ENCODE data around the gene CDKAL1.

CDKAL1 gene

DNA sequence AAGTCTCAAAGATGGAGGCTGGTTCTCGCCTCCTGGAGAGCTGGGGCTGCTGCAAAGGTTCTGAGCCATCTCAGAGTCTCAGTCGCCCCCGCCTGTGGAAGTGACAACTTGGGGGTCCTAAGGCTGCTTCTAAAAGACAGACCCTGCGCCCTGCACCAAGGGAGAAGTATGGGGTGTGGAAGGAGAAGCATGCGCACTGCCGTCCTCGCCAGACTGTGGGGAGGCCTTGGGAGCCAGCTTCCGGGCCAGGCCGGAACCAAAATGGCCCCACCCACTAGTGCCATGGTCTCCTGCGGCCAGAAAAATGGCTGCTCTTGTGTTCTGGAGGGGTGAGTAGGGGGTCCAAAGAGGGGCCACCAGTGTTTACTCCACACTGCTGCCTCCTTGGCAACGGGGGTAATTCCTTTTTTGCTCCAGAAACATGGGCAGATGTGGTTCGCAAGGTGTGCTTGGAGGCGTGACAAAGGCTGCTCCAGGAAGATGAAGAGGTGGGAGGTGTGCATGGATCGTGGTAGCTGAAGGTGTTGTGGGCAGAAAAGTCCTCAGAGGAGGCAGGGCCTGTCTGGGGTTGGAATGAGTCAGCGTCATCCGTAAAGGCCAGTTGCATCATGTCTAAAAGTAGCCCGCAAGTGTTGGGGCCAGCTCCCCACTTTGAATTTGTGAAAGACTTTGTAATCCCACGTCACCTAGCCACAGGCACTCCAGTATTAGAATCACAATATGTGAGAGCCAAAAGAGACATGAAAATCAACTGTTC lies 729.5 kb downstream of the CDKAL1 start:
- Mint-ChIP-seq H3K27me3 (no peaks in the 10 kb centered on the region), H3K9me3 (peaks cover 2% of the 10 kb centered on the region), H3K4me3 (no peak overlapping the region), H3K27ac (no peak overlapping the region), H3K4me1 (peaks cover 7% of the 10 kb centered on the region), H3K36me3 (no peaks in the 10 kb centered on the region)
- DNase-seq (ENCODE audit: low spot score in 2 of 2) (no peak), ATAC-seq (ENCODE audit: low read depth) (no peak)

DNA sequence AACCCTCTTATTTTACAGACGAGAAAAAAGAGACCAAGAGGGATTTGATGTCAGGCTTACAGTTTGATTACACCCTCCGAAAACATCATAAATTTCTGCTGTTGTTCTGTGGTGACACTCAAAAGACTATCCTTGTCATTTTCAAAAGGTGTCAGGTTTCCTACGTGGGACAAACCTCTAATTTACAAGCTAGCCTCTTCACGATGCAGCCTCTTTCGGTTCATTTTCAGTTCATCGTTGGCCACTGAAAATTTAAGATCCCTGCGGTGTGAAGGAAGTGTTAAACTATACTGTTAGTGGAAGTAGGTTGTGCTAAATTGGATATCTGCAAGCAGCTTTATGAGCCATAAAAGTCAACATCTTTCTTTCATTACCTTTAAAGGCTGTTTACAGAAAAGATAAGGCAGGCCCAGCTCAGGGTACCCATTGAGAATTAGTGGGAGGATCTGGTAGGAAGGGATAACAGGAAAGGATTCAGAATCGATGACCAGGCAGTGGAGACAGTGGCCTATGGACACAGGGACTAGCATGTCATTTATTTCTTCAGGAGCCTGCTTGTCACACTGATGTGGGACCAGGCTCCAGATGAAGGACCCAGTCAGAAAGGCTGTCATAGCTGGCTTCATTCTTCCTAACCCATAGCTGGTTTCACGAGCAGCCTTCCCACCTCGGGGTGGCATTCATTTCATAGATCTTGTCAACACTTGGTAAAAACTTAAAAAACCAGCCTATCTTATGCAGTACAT lies 730.2 kb downstream of the CDKAL1 start:
- DNase-seq (ENCODE audit: low spot score in 2 of 2) (no peak), ATAC-seq (ENCODE audit: low read depth) (no peak)
- no peaks in the 10 kb centered on the region for H3K27me3 Mint-ChIP-seq
- H3K4me1 Mint-ChIP-seq, result peaks cover 7% of the 10 kb centered on the region
- no peak overlapping the region for H3K27ac Mint-ChIP-seq
- no peak overlapping the region for H3K4me3 Mint-ChIP-seq
- no peaks in the 10 kb centered on the region for H3K36me3 Mint-ChIP-seq
- peaks cover 2% of the 10 kb centered on the region for H3K9me3 Mint-ChIP-seq

DNA sequence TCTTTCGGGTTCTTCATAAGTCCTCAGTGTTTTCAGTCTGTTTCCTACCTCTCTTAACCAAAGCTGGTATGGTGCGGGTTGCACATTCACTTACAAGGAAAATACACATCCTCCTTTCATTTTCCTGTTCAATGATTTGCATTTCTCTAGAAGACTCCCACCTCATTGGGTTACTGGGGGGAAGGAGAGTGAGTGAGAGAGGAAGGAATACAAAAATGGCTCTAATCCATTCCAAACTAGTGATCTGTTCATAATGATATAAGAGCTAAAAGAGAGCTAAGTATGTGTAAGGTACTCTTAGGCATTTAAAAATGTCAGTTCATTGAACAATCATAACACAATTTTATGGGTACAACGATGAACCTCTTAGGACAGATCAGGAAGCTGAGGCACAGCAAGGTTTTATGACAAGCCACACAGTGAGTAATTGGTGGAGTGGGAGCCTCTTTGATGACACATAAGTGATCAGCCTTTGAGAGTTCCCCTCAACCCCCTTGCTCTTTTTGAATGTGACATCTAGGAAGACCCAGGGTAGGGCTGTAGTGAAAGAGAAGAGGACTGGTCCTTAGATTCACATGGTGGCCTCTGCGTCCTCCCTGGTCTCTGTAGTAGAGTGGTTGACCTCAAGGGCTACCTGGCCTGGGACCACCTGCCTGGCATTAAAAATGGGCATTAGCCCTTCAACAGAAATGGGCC lies 730.9 kb downstream of the CDKAL1 start:
- Mint-ChIP-seq H3K9me3 (peaks cover 2% of the 10 kb centered on the region), H3K36me3 (no peaks in the 10 kb centered on the region), H3K27ac (no peak overlapping the region), H3K4me3 (no peak overlapping the region), H3K4me1 (peaks cover 7% of the 10 kb centered on the region), H3K27me3 (no peaks in the 10 kb centered on the region)
- DNase-seq (ENCODE audit: low spot score in 2 of 2) (no peak), ATAC-seq (ENCODE audit: low read depth) (no peak)

DNA sequence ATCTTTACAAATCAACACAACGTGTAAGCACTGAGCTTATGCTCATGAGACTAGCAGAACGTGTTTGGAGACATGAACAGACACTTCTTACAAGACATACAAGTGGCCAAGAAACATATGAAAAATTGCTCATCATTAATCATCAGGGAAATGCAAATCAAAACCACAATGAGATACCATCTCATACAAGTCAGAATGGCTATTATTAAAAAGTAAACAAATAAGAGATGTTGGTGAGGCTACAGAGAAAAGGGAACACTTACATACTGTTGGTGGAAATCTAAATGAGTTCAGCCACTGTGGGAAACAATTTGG lies 731.4 kb downstream of the CDKAL1 start:
- Mint-ChIP-seq H3K4me1 (peaks cover 7% of the 10 kb centered on the region), H3K27me3 (no peaks in the 10 kb centered on the region), H3K9me3 (peaks cover 2% of the 10 kb centered on the region), H3K27ac (no peak overlapping the region), H3K4me3 (no peak overlapping the region), H3K36me3 (no peaks in the 10 kb centered on the region)
- DNase-seq (ENCODE audit: low spot score in 2 of 2), result no peak
- no peak for ATAC-seq (ENCODE audit: low read depth)

DNA sequence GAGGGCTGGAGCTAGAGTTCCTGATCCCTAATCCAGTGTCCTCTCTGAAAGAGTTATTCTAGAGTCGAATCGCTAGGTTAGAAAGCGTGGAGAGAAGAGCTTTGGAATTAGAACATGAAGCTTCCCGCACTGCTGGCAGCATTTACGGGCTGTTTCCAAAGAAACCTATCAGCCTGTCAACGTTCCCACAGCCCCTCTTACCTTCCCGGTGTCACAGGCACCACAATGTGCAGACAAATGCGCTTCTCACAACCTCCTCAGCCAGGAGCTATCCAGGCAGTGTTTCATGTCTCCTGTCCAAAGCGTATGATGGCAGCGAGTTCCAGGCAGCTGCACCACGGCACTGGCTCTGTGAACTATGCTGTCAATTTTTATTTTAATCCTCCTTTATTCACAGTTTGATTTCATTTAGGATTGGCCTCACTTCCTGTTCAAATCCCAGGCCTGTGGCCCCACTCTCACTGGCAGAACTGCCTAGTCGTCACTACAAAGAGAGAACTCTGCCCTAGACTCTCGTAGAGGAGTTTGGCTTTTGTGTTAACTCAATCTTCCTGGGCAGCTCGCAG lies 736.5 kb downstream of the CDKAL1 start:
- ATAC-seq (ENCODE audit: low read depth), result no peak

DNA sequence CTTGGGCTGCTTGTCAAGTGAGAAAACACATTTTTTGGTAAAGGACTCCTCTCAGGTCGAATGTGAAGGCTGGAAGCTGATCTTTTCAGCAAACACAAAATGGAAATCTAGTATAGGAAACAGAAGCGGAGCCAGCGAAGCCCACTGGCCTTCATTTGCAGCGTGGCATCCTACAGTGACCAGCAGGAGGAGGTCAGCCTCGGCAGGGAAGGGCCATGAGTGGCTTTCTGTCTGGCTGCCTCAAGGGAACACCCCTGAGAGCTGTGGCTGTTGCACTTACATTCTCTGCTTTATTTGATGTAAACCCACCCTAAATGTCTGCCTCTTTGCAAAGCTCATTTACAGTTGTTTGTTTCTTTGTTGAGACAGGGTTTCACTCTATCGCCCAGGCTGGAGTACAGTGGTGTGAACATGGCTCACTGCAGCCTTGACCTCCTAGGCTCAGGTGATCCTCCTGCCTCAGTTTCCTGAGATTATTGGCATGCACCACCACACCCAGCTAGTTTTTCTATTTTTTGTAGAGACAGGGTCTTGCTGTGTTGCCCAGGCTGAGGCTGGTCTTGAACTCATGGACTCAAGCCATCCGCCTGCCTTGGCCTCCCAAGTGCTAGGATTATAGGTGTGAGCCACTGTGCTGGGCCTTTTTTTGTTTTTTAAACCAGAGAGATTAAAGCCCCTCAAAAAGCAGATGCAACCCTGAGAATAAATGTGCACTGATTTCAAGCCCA lies 737.3 kb downstream of the CDKAL1 start:
- DNase-seq (ENCODE audit: low spot score in 2 of 2) (no peak), ATAC-seq (ENCODE audit: low read depth) (no peak)
- H3K36me3 Mint-ChIP-seq, result peaks cover 2% of the 10 kb centered on the region
- H3K4me3 Mint-ChIP-seq, result no peak overlapping the region
- no peaks in the 10 kb centered on the region for H3K4me1 Mint-ChIP-seq
- no peaks in the 10 kb centered on the region for H3K27me3 Mint-ChIP-seq
- peaks cover 6% of the 10 kb centered on the region for H3K9me3 Mint-ChIP-seq
- H3K27ac Mint-ChIP-seq, result no peak overlapping the region

More for the DNA sequence above, 736.5 kb downstream of the CDKAL1 start:
- Mint-ChIP-seq H3K36me3 (peaks cover 2% of the 10 kb centered on the region), H3K9me3 (peaks cover 8% of the 10 kb centered on the region), H3K27ac (no peak overlapping the region), H3K27me3 (no peaks in the 10 kb centered on the region), H3K4me3 (no peak overlapping the region), H3K4me1 (no peaks in the 10 kb centered on the region)
- DNase-seq (ENCODE audit: low spot score in 2 of 2), result no peak

DNA sequence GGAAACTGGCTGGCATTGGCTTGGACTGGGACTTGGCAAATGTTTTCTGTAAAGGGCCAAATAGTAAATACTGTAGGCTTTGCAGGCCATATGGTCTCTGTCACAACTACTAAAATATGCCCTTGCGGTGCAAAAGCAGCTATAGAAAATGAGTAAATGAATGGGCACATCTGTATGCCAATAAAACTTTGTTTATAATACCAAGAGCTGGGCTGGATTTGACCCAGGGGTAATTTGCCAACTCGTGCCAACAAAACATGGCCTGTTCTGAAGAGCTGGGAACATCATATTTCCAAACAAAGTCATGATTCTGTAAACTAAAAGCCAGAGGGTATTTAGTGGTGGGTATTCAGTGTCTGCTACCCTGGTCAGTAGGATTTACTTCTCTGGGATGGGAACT lies 739.2 kb downstream of the CDKAL1 start:
- no peak for ATAC-seq (ENCODE audit: low read depth)
- H3K9me3 Mint-ChIP-seq, result peaks cover 6% of the 10 kb centered on the region

DNA sequence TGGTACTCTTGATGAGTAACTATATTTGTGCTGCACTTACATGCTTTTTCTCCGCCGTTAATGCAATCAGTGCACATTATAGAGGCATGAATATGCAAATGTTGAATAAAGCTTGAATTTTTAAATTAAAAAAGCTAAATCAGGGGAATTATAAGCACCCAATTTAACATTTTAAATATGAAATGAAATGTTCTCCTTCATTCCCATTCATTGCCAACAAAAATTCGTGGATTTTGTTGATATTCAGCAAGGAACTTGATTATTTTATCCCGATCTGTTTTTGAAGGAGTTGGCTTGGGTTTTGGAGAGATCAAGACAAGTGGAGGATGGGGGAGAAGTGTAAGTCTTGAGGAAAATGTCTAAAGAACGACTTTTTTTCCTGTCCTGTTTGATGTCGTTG lies 740.6 kb downstream of the CDKAL1 start:
- Mint-ChIP-seq H3K27ac (no peak overlapping the region), H3K4me1 (no peaks in the 10 kb centered on the region), H3K27me3 (peaks cover 2% of the 10 kb centered on the region), H3K9me3 (peaks cover 6% of the 10 kb centered on the region), H3K36me3 (peaks cover 2% of the 10 kb centered on the region), H3K4me3 (no peak overlapping the region)
- DNase-seq (ENCODE audit: low spot score in 2 of 2) (no peak), ATAC-seq (ENCODE audit: low read depth) (no peak)

More for the DNA sequence above, 739.2 kb downstream of the CDKAL1 start:
- H3K27me3 Mint-ChIP-seq, result no peaks in the 10 kb centered on the region
- DNase-seq (ENCODE audit: low spot score in 2 of 2), result no peak
- H3K27ac Mint-ChIP-seq, result no peak overlapping the region
- H3K4me3 Mint-ChIP-seq, result no peak overlapping the region
- no peaks in the 10 kb centered on the region for H3K4me1 Mint-ChIP-seq
- H3K36me3 Mint-ChIP-seq, result peaks cover 2% of the 10 kb centered on the region

DNA sequence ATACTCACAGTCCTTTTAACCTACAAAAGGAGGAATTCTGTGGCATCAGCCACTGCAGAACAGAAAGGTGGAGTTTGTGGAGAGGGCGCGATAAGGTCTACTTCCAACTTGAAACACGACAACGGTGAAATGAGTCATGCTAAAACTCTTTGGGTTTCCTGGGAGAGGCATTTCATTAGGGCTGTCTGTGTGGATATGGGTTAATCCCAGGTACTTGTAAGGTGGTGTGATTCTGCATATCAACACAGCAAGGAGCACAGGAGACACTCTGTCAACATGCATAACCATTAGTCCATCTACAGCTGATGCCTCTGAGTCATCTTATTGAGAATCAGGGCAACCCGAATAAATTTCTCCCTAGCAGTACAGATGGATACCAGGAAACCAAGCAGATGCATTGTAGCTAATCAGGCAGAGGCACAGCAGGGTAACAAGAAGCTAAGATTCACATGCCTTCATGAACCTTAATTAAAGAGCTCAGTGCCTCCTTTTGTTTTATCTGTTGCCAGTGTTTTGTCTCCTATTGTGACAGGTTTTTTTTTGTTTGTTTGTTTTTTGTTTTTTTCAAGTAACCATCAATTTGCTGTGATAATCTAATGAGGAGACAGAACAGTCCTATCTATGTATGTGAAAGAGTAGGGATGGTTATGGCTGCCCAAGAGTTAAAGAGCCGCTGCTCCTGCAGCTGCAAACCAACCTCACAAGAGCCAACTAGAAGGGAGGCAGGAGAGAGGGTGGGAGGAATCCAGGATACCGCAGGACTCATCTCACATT lies 743.5 kb downstream of the CDKAL1 start:
- H3K27me3 Mint-ChIP-seq, result peaks cover 2% of the 10 kb centered on the region
- ATAC-seq (ENCODE audit: low read depth) (no peak), DNase-seq (ENCODE audit: low spot score in 2 of 2) (no peak)
- peaks cover 2% of the 10 kb centered on the region for H3K36me3 Mint-ChIP-seq
- H3K4me1 Mint-ChIP-seq, result no peaks in the 10 kb centered on the region
- peaks cover 3% of the 10 kb centered on the region for H3K9me3 Mint-ChIP-seq
- no peak overlapping the region for H3K4me3 Mint-ChIP-seq
- no peak overlapping the region for H3K27ac Mint-ChIP-seq

DNA sequence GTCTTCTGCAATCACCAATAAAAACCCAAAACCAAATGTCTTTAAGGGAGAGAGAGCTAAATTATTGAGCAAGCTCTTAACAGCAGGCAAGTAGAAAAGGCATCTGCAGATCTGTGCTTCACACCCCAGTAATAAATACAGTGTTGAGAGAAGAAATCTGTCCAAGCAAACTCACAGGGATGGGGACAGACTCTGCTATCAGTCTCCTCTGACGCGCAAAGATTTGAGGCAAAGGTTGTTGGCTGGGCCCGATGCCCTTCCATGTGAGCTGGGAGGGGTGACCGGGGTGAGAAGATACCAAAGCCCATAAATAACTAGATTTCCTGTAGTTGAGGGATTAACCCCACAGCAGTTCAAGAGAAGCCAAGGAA lies 744.1 kb downstream of the CDKAL1 start:
- Mint-ChIP-seq H3K4me3 (no peak overlapping the region), H3K27ac (no peak overlapping the region), H3K9me3 (no peaks in the 10 kb centered on the region), H3K27me3 (peaks cover 2% of the 10 kb centered on the region), H3K36me3 (peaks cover 2% of the 10 kb centered on the region), H3K4me1 (no peaks in the 10 kb centered on the region)
- DNase-seq (ENCODE audit: low spot score in 2 of 2) (no peak), ATAC-seq (ENCODE audit: low read depth) (no peak)

DNA sequence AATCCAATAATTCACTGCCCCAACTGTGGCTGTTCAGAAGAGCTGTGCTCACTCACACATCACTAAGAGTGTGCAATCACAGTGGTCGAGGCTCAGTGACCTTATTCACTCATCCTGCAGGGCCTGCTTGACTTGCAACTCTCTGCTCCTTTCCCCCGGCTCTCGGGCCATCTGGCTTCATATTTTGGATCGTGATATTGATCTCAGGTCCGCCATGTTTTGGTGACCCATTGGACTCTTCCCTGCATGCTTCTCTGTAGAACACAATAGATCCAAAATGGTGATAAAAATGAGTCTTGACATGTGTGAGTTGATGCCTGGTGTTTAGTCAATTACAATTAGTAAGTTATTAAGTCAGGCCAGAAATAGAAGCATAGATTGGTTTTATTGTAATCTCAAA lies 745.4 kb downstream of the CDKAL1 start:
- H3K4me1 Mint-ChIP-seq, result no peaks in the 10 kb centered on the region
- no peaks in the 10 kb centered on the region for H3K9me3 Mint-ChIP-seq
- H3K27ac Mint-ChIP-seq, result no peak overlapping the region
- H3K36me3 Mint-ChIP-seq, result no peaks in the 10 kb centered on the region
- ATAC-seq (ENCODE audit: low read depth), result no peak
- peaks cover 2% of the 10 kb centered on the region for H3K27me3 Mint-ChIP-seq
- DNase-seq (ENCODE audit: low spot score in 2 of 2), result no peak
- no peak overlapping the region for H3K4me3 Mint-ChIP-seq

DNA sequence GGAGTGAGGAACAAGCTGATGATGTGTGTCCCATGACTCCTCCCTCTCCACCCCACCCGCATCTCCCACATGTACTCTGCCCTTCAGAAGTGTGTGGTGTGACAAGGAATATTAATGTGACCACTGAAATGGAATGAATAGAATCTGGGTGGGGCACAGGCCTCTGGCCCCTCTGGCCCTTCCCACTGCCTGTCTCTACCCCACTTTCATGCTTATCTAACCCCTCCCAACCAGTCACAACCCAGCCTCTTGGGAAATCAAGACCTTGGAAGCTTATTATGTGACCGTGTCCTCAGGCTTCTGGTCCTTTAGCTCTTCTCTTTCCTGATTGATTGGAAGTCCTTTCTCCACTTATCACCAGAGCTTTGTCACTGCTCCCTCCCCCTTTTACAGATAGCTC lies 747.1 kb downstream of the CDKAL1 start:
- Mint-ChIP-seq H3K27me3 (peaks cover 4% of the 10 kb centered on the region), H3K27ac (no peak overlapping the region), H3K36me3 (no peaks in the 10 kb centered on the region), H3K4me3 (no peak overlapping the region), H3K9me3 (no peaks in the 10 kb centered on the region), H3K4me1 (no peaks in the 10 kb centered on the region)
- DNase-seq (ENCODE audit: low spot score in 2 of 2) (no peak), ATAC-seq (ENCODE audit: low read depth) (no peak)
